Measurements from ENCODE around the gene ARHGAP42.

ARHGAP42 gene

DNA sequence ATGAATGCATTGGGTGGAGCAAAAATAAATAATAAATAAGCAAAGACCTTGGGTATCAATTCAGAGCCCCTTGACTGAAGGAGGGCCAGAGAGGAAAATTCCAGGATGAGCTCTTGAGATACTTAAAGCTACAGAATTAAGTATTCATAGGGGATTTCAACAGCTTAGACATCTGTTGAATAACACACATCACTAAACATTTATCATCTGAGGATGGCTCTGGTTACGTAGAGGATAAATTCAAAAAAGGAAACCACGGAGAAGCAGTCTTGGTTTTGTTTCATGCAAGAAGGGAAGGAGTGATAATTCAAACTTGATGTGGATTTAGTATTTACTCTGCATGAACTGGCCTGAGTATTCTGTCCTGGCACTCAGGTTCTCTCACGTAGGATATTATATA is 29.8 kb downstream of the ARHGAP42 start:
- no peak for TF ChIP-seq EZH2 (IDR thresholded peaks at IDR 0.05; ENCODE audit: borderline replicate concordance, low read depth, low read length, severe bottlenecking)
- TF ChIP-seq, protein P1, sequence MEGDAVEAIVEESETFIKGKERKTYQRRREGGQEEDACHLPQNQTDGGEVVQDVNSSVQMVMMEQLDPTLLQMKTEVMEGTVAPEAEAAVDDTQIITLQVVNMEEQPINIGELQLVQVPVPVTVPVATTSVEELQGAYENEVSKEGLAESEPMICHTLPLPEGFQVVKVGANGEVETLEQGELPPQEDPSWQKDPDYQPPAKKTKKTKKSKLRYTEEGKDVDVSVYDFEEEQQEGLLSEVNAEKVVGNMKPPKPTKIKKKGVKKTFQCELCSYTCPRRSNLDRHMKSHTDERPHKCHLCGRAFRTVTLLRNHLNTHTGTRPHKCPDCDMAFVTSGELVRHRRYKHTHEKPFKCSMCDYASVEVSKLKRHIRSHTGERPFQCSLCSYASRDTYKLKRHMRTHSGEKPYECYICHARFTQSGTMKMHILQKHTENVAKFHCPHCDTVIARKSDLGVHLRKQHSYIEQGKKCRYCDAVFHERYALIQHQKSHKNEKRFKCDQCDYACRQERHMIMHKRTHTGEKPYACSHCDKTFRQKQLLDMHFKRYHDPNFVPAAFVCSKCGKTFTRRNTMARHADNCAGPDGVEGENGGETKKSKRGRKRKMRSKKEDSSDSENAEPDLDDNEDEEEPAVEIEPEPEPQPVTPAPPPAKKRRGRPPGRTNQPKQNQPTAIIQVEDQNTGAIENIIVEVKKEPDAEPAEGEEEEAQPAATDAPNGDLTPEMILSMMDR (IDR thresholded peaks at IDR 0.05; ENCODE audit: borderline replicate concordance, extremely low read depth, low read length, poor library complexity, severe bottlenecking): no peak
- Histone ChIP-seq H3K36me3 (ENCODE audit: insufficient read depth, low read length) (no peaks in the 10 kb centered on the region), H3K27ac (ENCODE audit: low read length) (no peak overlapping the region), H3K4me3 (ENCODE audit: low read depth in 1 of 2, low read length in 2 of 2) (no peak overlapping the region), H3K79me2 (ENCODE audit: insufficient read depth, low read length) (no peaks in the 10 kb centered on the region), H4K20me1 (ENCODE audit: insufficient read depth, low read length) (no peaks in the 10 kb centered on the region; the same call in 1 of the 2 replicates), H3K4me2 (ENCODE audit: insufficient read depth, low read length) (no peak overlapping the region), H3K9me3 (ENCODE audit: insufficient read depth, low read length, severe bottlenecking) (no peaks in the 10 kb centered on the region), H2AFZ (ENCODE audit: low read depth, low read length) (no peak overlapping the region), H3K9ac (ENCODE audit: low read depth, low read length) (no peak overlapping the region), H3K27me3 (ENCODE audit: insufficient read depth, low read length, poor library complexity) (no peaks in the 10 kb centered on the region), H3K4me1 (ENCODE audit: insufficient read depth, low read length) (no peaks in the 10 kb centered on the region)
- ATAC-seq (ENCODE audit: insufficient read depth, low read depth) (no peak), DNase-seq (no peak)

DNA sequence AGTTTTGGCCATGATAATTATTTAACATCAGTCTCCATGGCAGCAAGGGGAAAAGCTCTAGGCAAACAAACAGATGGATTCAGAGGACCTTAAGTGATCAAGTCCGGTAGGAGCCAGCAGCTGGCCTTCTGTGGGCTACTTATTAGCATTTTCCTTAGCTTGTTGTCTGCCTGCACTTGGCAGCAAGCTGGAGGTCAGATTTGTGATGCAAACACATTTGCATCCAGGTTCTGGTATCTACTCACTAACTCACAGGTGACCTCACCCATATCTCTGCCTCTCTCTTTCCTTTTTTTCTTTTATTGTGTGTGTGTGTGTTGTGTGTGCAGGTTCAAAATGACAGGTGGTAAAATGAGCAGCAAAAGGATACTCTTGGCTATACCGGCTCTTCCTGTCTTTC is 32.3 kb downstream of the ARHGAP42 start:
- H3K27ac ChIP-seq (ENCODE audit: low read length): no peak overlapping the region
- no peak for TF ChIP-seq EZH2 (IDR thresholded peaks at IDR 0.05; ENCODE audit: borderline replicate concordance, low read depth, low read length, severe bottlenecking)
- TF ChIP-seq, protein P1 (IDR thresholded peaks at IDR 0.05; ENCODE audit: borderline replicate concordance, extremely low read depth, low read length, poor library complexity, severe bottlenecking): no peak
- no peaks in the 10 kb centered on the region for H3K4me1 ChIP-seq (ENCODE audit: insufficient read depth, low read length)
- no peak overlapping the region for H2AFZ ChIP-seq (ENCODE audit: low read depth, low read length)
- no peak overlapping the region for H3K4me3 ChIP-seq (ENCODE audit: low read depth in 1 of 2, low read length in 2 of 2)
- no peaks in the 10 kb centered on the region; the same call in 1 of the 2 replicates for H4K20me1 ChIP-seq (ENCODE audit: insufficient read depth, low read length)
- ATAC-seq (ENCODE audit: insufficient read depth, low read depth) (no peak), DNase-seq (no peak)
- H3K36me3 ChIP-seq (ENCODE audit: insufficient read depth, low read length): no peaks in the 10 kb centered on the region
- no peaks in the 10 kb centered on the region for H3K79me2 ChIP-seq (ENCODE audit: insufficient read depth, low read length)
- no peak overlapping the region for H3K9ac ChIP-seq (ENCODE audit: low read depth, low read length)
- no peak overlapping the region for H3K4me2 ChIP-seq (ENCODE audit: insufficient read depth, low read length)
- H3K9me3 ChIP-seq (ENCODE audit: insufficient read depth, low read length, severe bottlenecking): no peaks in the 10 kb centered on the region
- H3K27me3 ChIP-seq (ENCODE audit: insufficient read depth, low read length, poor library complexity): no peaks in the 10 kb centered on the region

DNA sequence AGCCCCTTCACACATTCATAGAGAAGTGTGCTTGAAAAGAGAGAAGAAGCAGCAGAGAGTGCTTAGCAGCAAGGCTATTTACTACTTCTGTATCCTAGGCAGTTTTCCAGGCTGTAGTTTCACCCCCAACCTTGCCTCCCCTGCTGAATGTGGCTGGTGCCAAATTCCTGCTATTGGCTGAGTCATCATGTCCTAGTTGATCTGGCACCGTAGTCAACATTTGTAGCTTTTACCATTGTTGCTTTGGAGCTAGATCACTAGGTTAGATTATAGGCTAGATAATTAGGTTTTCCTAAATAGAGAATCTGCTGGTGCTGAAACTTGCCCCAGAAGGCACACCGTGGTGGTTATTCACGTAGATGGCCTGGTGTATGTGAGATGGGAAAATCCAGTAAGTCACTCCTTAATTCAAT is 32.7 kb downstream of the ARHGAP42 start:
- no peak overlapping the region for H3K9ac ChIP-seq (ENCODE audit: low read depth, low read length)
- no peaks in the 10 kb centered on the region for H3K79me2 ChIP-seq (ENCODE audit: insufficient read depth, low read length)
- H3K36me3 ChIP-seq (ENCODE audit: insufficient read depth, low read length): no peaks in the 10 kb centered on the region
- H3K27ac ChIP-seq (ENCODE audit: low read length): no peak overlapping the region
- H4K20me1 ChIP-seq (ENCODE audit: insufficient read depth, low read length): no peaks in the 10 kb centered on the region; the same call in 1 of the 2 replicates
- H3K4me1 ChIP-seq (ENCODE audit: insufficient read depth, low read length): no peaks in the 10 kb centered on the region
- no peak for DNase-seq
- no peak overlapping the region for H2AFZ ChIP-seq (ENCODE audit: low read depth, low read length)
- no peak overlapping the region for H3K4me3 ChIP-seq (ENCODE audit: low read depth in 1 of 2, low read length in 2 of 2)
- no peaks in the 10 kb centered on the region for H3K9me3 ChIP-seq (ENCODE audit: insufficient read depth, low read length, severe bottlenecking)
- no peak overlapping the region for H3K4me2 ChIP-seq (ENCODE audit: insufficient read depth, low read length)
- no peak for TF ChIP-seq EZH2 (IDR thresholded peaks at IDR 0.05; ENCODE audit: borderline replicate concordance, low read depth, low read length, severe bottlenecking)
- TF ChIP-seq, protein P1 (IDR thresholded peaks at IDR 0.05; ENCODE audit: borderline replicate concordance, extremely low read depth, low read length, poor library complexity, severe bottlenecking): no peak
- H3K27me3 ChIP-seq (ENCODE audit: insufficient read depth, low read length, poor library complexity): no peaks in the 10 kb centered on the region
- no peak for ATAC-seq (ENCODE audit: insufficient read depth, low read depth)

DNA sequence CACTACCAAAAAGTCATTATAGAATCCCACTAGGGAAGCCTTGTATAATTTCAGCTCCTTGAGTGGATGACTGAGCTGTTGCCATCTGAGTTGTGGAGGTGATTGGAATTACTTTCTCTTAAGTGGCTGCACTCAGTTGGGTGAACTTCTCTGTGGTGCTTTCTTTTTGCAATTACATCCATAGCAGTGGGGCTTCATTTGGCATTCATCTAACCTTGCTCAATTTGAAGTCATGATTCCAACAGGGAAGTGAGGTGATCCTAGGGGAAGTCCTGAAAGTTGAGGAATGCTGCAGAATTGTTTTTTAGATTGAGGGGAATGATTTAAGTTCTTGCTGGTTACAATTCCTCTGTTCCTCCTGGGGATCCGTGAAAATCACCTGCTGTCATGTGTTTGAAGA is 39.6 kb downstream of the ARHGAP42 start:
- no peaks in the 10 kb centered on the region for H3K4me1 ChIP-seq (ENCODE audit: insufficient read depth, low read length)
- no peak for TF ChIP-seq EZH2 (IDR thresholded peaks at IDR 0.05; ENCODE audit: borderline replicate concordance, low read depth, low read length, severe bottlenecking)
- TF ChIP-seq, protein P1 (IDR thresholded peaks at IDR 0.05; ENCODE audit: borderline replicate concordance, extremely low read depth, low read length, poor library complexity, severe bottlenecking): no peak
- H3K27me3 ChIP-seq (ENCODE audit: insufficient read depth, low read length, poor library complexity): no peaks in the 10 kb centered on the region
- H3K79me2 ChIP-seq (ENCODE audit: insufficient read depth, low read length): no peaks in the 10 kb centered on the region
- H4K20me1 ChIP-seq (ENCODE audit: insufficient read depth, low read length): no peaks in the 10 kb centered on the region; the same call in 1 of the 2 replicates
- H3K9me3 ChIP-seq (ENCODE audit: insufficient read depth, low read length, severe bottlenecking): no peaks in the 10 kb centered on the region
- ATAC-seq (ENCODE audit: insufficient read depth, low read depth) (no peak), DNase-seq (no peak)
- no peak overlapping the region for H2AFZ ChIP-seq (ENCODE audit: low read depth, low read length)
- H3K27ac ChIP-seq (ENCODE audit: low read length): no peak overlapping the region
- H3K9ac ChIP-seq (ENCODE audit: low read depth, low read length): no peak overlapping the region
- no peak overlapping the region for H3K4me3 ChIP-seq (ENCODE audit: low read depth in 1 of 2, low read length in 2 of 2)
- no peak overlapping the region for H3K4me2 ChIP-seq (ENCODE audit: insufficient read depth, low read length)
- no peaks in the 10 kb centered on the region for H3K36me3 ChIP-seq (ENCODE audit: insufficient read depth, low read length)

Data from DND-41 (cell line).